DOHH2 (cell line): Measurements from ENCODE around the gene MAST2.

Source experiments
- H3F3A ChIP-seq: fragments of 200-600 bp; sonication (generic), shearing (Covaris generic); 2 replicates; pipeline ENCODE4 v1.6.0; 2016; ENCODE audit warnings: antibody characterized with exemption, mild to moderate bottlenecking; ENCODE audit not compliant: control insufficient read depth, insufficient read depth
- H3K27ac ChIP-seq: fragments of 200-600 bp; sonication (generic); 2 replicates; pipeline ENCODE4 v1.5.1; 2014; ENCODE audit warnings: low read depth, mild to moderate bottlenecking, low read length, moderate library complexity
- H3K27me3 ChIP-seq: fragments of 200-600 bp; sonication (generic); 2 replicates; pipeline ENCODE4 v1.6.1; 2014; ENCODE audit warnings: mild to moderate bottlenecking, low read length, mixed read lengths; ENCODE audit not compliant: control insufficient read depth
- H3K36me3 ChIP-seq: fragments of 200-600 bp; sonication (generic); 2 replicates; pipeline ENCODE4 v1.6.1; 2014; ENCODE audit warnings: mild to moderate bottlenecking, low read length, moderate library complexity, mixed read lengths; ENCODE audit not compliant: control insufficient read depth
- H3K4me1 ChIP-seq: fragments of 200-600 bp; sonication (generic); 2 replicates; pipeline ENCODE4 v1.6.1; 2014; ENCODE audit warnings: mild to moderate bottlenecking, low read length, mixed read lengths; ENCODE audit not compliant: control insufficient read depth
- H3K4me2 ChIP-seq: fragments of 200-600 bp; sonication (generic); 2 replicates; pipeline ENCODE4 v1.6.0; 2014; ENCODE audit warnings: mild to moderate bottlenecking, low read length, moderate library complexity
- H3K4me3 ChIP-seq: fragments of 200-600 bp; sonication (generic); 2 replicates; pipeline ENCODE4 v1.5.1; 2014; ENCODE audit warnings: mild to moderate bottlenecking, low read length, mixed read lengths
- H3K79me2 ChIP-seq: fragments of 200-600 bp; sonication (generic); 2 replicates; pipeline ENCODE4 v1.6.1; 2014; ENCODE audit warnings: mild to moderate bottlenecking, low read length, mixed read lengths; ENCODE audit not compliant: control insufficient read depth
- H3K9me2 ChIP-seq: fragments of 200-600 bp; sonication (generic); replicated peaks from 2 replicates; pipeline ENCODE4 v1.6.1; 2014; ENCODE audit warnings: mild to moderate bottlenecking, low read length, mixed read lengths; ENCODE audit not compliant: control insufficient read depth
- H3K9me3 ChIP-seq: fragments of 200-600 bp; sonication (generic); 2 replicates; pipeline ENCODE4 v1.6.1; 2014; ENCODE audit warnings: antibody characterized with exemption, low read length, mixed read lengths; ENCODE audit not compliant: control insufficient read depth, insufficient read depth
- H4K20me1 ChIP-seq: fragments of 200-600 bp; sonication (generic); 2 replicates; pipeline ENCODE4 v1.6.0; 2014; ENCODE audit warnings: low read depth, mild to moderate bottlenecking, antibody characterized with exemption, low read length, moderate library complexity; ENCODE audit not compliant: control insufficient read depth, insufficient read depth
- CTCF ChIP-seq: fragments of 200-600 bp; sonication (generic); IDR thresholded peaks from one replicate; pipeline ENCODE4 v1.5.1; 2014; ENCODE audit warnings: antibody characterized with exemption, mild to moderate bottlenecking, low read depth, low read length; ENCODE audit not compliant: poor library complexity, severe bottlenecking
- EZH2phosphoT487 ChIP-seq: fragments of 200-600 bp; sonication (generic); IDR thresholded peaks from 2 replicates; pipeline ENCODE4 v1.6.1; 2017; ENCODE audit warnings: borderline replicate concordance, mild to moderate bottlenecking, antibody characterized with exemption, low read length, moderate library complexity, mixed read lengths

MAST2 gene

GRCh38 chr1:45876000-45876617, 72.7 kb downstream of the MAST2 start:
- Histone ChIP-seq H3K9me2 (no peaks in the 10 kb centered on the region), H3K4me2 (peak overlapping the region; percentile 52), H3K27ac (peak overlapping the region; percentile 24; the same call in 1 of the 2 replicates), H3K27me3 (no peaks in the 10 kb centered on the region), H3K36me3 (peaks cover 26% of the 10 kb centered on the region), H3K9me3 (no peaks in the 10 kb centered on the region), H3F3A (peaks cover 14% of the 10 kb centered on the region), H3K4me3 (peak overlapping the region; percentile 29; the same call in 1 of the 2 replicates), H3K79me2 (peaks cover 89% of the 10 kb centered on the region), H4K20me1 (peaks cover 3% of the 10 kb centered on the region; the same call in 1 of the 2 replicates), H3K4me1 (peaks cover 85% of the 10 kb centered on the region)
- TF ChIP-seq CTCF (no peak), EZH2phosphoT487 (no peak)

DNA sequence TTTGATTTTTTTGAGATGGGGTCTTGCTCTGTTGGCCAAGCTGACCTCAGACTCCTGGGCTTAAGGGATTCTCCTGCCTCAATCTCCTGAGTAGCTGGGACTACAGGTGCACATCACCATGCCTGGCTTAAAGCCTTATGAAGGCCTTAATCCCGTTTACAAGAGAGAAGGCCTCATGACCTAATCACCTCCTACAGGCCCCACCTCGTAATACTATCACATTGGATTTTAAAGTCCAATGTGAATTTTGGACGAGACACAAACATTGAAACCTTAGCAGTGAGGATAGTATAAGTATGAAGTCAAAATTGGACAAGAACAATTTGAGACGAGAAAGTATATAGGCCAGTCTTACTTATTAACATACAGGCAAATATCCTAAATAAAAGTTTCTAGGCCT, 73.9 kb downstream of the MAST2 start:
- Histone ChIP-seq H3K27ac (no peak overlapping the region), H3K27me3 (no peaks in the 10 kb centered on the region), H3K4me2 (no peak overlapping the region), H3K9me3 (no peaks in the 10 kb centered on the region), H3K36me3 (peaks cover 28% of the 10 kb centered on the region), H3K4me1 (peaks cover 80% of the 10 kb centered on the region), H3K9me2 (no peaks in the 10 kb centered on the region), H4K20me1 (peaks cover 3% of the 10 kb centered on the region; the same call in 1 of the 2 replicates), H3F3A (peaks cover 15% of the 10 kb centered on the region), H3K79me2 (peaks cover 79% of the 10 kb centered on the region), H3K4me3 (no peak overlapping the region)
- TF ChIP-seq CTCF, result no peak
- TF ChIP-seq EZH2phosphoT487, result no peak

DNA sequence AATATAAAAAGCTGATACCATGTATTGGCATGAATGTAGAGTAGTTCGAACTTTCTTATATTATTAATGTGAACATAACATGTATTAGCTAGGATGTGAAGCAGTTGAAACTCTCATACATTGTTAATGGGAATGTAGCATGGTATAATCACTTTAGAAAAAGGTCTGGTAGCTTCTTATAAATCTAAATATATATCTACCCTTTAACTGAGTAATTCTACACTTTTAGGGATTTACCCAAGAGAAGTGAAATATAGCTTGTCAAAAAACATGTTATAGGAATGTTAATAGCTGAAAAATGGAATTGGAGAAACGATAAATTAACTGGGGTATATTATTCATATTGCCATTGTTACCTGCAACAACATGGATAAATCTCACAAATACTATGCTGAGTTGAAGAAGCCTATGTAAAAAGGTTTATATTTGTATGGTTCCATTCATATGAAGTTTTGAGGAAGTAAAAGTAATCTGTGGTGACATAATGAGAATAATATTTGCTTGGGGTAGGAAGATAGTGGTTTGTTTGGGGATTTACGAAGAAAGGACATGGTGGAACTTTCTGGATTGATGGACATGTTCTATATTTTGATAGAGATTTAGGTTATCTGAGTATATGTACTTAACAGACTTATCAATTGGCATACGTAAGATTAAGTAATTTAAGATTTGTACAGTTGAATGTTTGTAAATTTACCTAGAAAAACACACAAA, 76.6 kb downstream of the MAST2 start:
- Histone ChIP-seq H3F3A (peaks cover 15% of the 10 kb centered on the region), H3K36me3 (peaks cover 23% of the 10 kb centered on the region), H4K20me1 (peaks cover 3% of the 10 kb centered on the region; the same call in 1 of the 2 replicates), H3K27ac (peak overlapping the region; percentile 31), H3K79me2 (peaks cover 72% of the 10 kb centered on the region), H3K4me3 (peak overlapping the region; percentile 3; the same call in 1 of the 2 replicates), H3K4me1 (peaks cover 57% of the 10 kb centered on the region), H3K4me2 (peak overlapping the region; percentile 18), H3K27me3 (no peaks in the 10 kb centered on the region), H3K9me3 (no peaks in the 10 kb centered on the region), H3K9me2 (no peaks in the 10 kb centered on the region)
- TF ChIP-seq CTCF, result no peak
- TF ChIP-seq EZH2phosphoT487, result no peak
